Iris pigment epithelial cell (primary cell): ENCODE results near the gene MAMLD1.
"Not testable (repeated sequence)": the region's sequence is repeated elsewhere in the genome, so short reads cannot be mapped to it uniquely, and the experiment has no call there.

Experiments
- DNase-seq: peaks from one replicate; pipeline ENCODE4 v3.0.0-alpha.2; 2011; ENCODE audit warnings: low read depth

MAMLD1 gene, protein sequence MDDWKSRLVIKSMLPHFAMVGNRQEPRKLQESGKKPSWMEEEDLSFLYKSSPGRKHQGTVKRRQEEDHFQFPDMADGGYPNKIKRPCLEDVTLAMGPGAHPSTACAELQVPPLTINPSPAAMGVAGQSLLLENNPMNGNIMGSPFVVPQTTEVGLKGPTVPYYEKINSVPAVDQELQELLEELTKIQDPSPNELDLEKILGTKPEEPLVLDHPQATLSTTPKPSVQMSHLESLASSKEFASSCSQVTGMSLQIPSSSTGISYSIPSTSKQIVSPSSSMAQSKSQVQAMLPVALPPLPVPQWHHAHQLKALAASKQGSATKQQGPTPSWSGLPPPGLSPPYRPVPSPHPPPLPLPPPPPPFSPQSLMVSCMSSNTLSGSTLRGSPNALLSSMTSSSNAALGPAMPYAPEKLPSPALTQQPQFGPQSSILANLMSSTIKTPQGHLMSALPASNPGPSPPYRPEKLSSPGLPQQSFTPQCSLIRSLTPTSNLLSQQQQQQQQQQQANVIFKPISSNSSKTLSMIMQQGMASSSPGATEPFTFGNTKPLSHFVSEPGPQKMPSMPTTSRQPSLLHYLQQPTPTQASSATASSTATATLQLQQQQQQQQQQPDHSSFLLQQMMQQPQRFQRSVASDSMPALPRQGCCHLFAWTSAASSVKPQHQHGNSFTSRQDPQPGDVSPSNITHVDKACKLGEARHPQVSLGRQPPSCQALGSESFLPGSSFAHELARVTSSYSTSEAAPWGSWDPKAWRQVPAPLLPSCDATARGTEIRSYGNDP

DNA sequence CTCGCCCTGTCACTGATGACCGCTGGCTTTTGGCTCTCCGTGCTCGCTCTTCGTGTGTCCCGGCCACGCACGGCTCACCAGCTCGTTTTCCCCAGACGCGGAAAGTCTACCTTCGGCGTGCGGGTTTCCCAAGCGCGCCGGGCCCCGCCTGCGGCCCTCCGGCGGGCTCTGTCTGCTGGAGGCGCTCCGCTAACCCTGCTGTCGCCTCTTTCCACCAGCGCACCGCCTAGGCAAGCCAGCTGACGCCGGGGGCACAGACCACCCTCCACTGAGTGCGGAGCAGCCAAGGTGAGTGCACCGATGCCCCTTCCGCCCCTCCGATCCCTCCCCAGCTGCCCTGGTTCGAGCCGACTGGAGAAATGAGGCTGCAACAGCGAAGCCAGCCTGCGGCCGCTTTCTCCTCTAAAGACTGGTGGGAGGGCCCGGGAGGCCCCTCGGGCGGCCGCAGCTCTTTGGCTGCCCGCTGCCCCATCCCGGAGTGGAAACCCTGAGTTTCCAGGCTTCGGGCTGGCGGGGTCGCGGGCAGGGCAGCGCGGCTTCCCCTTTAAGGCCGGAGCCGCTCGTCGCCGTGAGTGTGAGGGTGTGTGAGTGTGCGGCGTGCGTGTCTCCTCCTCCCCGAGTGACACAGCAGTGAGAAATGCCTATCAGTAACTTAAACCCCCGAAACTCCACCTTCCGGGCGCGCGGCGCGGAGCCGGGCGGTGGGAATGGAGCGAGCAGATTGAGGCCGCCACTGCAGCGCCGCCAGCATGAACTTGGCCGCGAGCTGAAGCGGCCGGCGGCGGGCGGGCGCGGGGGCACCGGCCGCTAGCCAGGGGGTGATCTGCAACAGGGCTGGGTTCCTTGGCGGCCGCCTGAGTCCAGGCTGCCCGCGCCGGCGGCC, at the start of gene MAMLD1:
Gene MAMLD1 (plus strand): TSS at position 719 of the 883 bp plus-strand sequence. CDS start 82,200 bp downstream, outside the sequence.
- DNase-seq, result peak; percentile 80

DNA sequence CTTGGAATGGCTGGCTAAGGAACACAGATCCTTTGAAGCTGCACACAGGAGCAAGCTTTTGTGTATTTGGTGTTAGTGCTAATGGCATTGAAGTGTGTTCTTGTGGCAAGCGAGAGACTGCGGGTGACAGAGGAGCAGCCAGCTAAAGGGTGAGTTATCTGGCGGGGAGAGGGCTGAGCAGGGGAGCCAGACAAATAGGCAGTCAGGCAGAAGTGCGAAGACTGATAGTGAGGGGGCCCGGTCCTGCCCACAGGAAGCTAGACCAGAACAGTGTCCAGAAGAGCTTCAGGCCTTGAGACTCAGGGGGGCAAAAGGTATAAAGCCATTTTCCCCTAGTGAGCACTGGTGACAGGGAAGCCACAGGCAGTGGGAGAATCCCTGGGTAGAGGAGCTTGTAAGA, 49.6 kb upstream of the MAMLD1 start:
- no peak for DNase-seq

DNA sequence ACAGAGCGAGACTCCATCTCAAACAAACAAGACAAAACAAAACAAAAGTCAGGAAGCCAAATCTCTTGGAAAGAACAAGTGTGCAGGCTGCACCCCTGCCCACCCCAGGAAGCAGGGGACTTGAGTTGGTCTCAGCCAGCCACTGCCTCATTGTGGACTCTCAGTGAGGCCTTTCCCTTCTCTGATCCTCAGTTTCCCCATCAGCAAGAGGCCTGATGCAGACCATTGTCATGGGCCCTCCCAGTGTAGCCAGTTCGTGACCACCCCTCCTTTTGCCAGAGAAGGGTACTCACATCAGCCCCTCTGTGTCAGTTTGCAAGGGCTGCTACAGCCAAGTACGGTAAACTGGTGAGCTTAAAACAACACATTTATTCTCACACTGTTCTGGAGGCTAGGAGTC, 48.9 kb upstream of the MAMLD1 start:
- DNase-seq, result no peak

DNA sequence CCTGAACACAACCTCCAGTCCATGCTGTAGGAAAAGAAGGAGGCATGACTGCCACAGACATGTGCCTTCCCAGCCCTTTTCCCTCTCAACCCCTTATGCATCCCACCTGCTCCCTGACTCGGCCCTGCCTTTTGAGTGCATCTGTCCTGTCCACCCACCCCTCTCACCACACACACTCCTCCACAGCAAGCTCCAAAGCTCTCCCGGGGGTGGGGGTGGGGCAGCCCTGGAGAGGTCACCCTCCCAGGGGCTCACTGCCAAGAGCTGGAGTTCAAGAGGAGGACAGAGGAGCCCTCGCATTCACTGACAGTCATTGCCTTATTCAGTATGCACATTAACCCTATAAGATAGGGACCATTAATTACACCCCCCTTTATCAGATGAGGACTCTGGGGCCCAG, 46.6 kb upstream of the MAMLD1 start:
- DNase-seq, result no peak

DNA sequence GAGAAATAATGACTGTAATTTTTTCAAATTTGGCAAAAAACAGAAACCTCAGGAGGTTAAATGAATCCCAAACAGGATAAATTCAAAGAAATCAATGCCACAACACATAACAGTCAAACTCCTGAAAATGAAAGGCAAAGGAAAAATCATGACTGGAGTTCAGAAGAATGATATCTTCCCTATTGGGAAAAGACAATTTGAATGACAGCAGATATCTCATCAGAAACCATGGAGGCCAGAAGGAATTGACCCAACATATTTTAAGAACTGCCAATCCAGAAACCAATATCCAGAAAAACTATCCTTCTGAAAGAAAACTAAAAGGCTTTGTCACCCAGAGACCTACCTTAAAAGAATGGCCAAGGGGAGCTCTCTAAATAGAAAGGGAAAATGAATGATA, 40.1 kb upstream of the MAMLD1 start:
- no peak for DNase-seq

DNA sequence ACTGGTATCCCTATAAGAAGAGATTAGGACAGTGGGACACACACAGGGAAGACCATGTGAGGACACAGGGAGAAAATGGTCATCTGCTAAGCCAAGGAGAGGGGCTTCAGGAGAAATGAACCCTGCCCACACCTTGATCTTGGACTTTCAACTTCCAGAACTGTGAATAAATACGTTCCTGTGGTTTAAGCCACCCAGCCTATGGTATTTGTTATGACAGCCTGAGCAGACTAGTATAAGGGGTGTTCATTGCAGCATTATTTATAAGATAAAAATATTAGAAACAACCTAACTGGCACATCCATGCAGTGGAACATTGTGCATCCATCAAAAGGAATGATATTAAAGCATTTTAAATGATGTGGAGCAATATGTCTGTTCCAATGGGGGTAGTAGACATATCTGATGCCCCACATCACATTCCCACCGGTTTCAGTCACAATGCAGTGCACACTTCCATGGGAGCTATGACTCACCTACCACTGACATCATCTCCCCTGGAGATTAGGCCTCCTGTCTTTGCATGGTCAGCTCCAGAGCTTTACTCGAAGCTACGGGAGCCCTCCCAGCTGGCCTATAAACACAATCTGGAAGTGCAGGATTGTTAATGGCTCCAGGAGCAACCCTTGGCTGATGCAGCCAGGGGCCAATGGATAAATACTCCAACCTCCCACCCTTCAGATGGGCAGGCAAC, 38.9 kb upstream of the MAMLD1 start:
- DNase-seq, result peak; percentile 90

DNA sequence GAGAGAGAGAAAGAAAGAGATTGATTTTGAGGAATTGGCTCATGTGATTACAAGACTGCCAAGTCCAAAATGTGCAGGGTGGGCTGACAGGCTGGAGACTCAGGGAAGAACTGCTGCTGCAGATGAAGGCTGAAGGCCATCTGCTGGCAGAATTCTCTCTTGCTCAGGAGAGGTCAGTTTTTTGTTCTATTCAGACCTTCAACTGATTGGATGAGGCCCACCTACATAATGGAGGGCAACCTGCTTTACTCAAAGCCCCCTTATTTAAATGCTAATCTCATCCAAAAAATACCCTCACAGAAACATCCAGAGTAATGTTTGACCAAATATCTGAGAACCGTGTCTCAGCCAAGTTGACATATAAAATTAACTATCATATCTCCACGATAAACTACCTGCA, 38.2 kb upstream of the MAMLD1 start:
- DNase-seq, result no peak

DNA sequence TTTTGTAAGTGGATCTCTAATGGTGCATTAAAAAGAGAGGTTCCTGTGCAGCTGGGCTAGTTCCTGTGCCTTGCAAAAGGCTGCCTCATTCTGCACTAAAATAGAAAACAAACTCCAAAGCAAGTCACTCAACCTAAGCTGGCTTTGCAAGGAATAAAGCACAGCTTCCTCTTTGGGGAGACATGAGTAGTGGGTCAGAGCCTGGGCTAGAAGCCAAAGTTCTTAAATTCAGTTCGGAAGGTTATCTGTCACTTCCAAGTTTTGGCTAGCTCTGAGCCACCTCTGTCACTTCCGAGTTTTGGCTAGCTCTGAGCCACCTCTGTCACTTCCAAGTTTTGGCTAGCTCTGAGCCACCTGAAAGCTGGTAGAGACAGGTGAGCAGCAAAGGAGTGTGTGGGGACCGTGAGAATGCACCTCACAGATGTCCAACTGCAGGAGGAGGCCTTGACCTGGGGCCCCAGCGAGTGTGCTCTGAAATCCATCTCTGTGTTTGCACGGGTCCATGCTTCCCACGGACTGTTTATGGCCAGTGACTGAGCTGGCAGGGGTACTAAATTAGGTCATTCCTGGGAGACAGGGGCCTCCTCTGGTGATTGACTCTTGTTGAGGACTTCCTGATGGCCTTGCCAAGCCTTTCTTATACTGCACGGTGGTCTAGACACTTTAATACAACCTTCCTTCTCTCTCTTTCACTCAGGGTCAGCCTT, 36.4 kb upstream of the MAMLD1 start:
- no peak for DNase-seq

DNA sequence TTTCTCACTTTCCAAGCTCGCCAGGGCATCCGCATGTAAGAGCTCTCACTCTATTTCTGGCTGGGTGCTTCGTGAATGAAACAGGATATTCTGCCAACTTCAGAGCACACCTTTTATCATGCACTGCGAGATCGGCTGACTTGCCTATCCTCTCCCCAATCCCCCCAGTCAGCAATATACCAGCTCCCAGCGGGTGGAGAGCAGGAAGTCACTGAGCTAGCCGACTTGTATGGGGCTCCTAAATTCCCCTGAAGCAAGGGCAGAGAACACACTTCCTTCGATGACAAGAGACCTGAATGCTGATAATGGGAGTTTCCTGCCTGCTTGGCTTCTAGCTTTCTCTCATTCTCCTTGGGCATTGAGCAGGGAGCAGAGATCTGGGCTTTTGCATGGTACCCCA, 33.8 kb upstream of the MAMLD1 start:
- DNase-seq, result no peak

DNA sequence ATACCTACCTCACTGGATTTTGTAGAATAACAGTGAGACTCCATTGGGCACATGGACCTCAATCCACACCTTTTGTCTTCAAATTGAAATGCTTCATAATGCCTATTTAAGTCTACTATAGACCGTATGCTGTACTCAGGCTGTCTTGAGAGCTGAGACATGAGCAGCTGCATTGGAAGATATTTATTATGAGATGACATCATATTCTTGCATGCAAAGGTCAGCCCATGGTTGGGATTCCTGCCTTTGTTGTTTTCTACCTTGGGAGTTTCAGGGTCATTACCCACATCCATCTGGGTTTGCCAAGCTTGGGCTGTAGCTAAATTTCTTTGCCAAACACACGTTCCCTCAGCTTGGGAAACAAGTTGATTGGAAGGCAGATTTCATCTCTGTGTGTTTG, 33.2 kb upstream of the MAMLD1 start:
- DNase-seq, result no peak

DNA sequence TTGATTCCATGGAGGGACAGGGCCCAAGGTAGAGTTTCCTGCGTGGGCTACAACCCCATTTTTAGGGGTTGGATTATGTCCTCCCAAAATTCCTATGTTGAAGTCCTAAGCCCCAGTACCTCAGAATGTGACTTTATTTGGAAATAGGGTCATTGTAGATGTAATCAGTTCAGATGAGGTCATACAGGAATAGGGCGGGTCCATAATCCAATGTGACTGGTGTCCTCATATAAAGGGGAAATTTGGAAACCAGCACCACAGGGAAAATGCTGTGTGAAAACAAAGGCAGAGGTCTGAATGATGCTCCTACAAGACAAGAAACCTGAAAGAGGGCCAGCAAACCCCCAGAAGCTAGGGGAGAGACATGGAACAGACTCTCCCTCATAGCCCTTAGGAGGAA, 31.1 kb upstream of the MAMLD1 start:
- DNase-seq, result no peak

DNA sequence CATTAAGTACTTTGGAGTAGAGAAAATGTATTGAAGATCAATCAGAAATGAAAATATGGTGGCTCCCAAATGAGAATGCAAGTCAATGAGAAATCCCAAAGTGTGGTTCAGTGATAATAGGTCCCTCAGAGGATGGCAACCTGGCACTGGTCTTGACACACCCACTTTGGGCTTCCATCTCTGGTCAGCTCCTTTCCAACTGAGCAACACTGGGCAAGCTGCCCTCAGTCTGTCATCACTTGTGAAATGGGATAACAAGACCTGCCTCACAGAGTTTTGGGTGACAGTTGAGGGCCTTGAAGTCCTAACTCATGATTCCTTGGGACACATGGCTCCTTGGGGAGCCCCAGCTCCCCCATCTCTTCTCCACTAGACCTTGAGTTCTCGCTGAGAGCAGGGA, 29.0 kb upstream of the MAMLD1 start:
- DNase-seq, result no peak

DNA sequence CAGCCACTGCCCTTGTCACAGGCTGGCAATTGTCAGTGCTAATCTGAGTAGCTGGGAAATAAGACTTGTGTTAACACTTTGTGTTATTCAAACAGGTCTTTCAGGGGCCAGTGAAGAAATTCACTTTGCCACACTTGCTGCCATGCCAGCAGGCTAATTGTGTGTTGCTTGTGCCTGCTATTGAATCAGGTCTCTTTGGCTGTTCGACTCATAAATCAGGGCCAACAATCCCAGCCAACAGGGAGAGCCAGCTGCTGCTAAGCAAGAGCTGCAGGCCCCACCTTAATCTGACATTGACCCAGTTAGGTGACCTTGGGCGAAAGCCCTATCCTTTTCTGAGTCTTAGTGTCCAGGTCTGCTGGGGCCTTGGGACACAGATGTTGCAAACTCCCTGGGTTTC, 28.1 kb upstream of the MAMLD1 start:
- no peak for DNase-seq

DNA sequence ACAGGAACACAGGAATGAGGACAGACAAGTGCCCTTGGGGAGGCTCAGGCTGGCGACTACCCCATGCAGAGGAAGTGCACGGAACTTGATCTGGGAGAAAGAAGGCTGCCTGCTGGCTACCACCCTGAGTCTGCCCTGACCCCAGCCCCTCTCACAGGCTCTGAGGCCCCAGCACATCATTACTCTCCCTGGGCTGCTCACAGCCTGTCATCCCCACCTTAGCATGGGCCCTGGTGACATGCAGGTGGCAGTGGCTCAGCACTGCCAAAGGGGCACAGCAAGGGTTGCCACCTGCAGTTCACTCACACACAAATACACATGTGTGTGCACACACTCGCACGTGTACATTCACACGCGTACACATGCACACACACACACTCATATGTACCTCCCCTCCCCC, 26.1 kb upstream of the MAMLD1 start:
- no peak for DNase-seq

DNA sequence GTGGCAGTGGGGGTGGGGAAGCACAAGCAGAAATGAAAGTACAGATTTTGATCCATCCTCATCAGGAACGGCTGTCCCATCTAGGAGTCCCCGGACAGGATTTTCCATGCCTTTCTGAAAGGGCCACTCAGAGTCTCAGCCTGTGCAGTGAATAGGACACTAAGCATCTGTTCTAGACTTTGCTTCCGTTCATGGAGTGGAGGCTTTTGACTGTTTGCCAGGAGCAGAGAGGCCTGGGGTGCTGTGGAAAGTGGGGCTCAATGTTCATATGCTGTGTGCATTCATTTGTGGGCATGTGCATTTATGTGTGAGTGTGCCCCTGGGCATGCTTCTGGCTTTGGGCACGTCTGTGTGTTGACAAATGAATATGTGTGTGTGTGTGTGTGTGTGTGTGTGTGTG, 25.6 kb upstream of the MAMLD1 start:
- no peak for DNase-seq

DNA sequence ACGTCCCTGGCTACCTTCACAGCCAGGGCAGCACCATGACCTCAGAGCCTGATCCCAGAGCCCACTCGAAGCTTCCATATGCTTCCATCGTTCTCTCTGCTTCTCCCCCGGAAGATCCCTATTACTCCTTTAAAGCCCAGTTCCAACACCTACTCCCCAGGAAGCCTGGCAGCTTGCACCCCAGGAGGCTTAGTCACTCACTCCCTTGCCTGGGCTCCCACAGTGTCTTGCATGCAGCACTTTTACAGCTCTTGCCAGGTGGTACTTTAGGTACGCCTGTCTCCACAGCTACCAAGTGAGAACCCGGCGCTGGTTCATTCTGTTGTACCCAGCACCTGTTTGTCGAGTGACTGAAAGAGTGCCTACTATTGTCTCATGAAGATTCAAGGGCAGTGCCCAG, 24.5 kb upstream of the MAMLD1 start:
- DNase-seq, result no peak

DNA sequence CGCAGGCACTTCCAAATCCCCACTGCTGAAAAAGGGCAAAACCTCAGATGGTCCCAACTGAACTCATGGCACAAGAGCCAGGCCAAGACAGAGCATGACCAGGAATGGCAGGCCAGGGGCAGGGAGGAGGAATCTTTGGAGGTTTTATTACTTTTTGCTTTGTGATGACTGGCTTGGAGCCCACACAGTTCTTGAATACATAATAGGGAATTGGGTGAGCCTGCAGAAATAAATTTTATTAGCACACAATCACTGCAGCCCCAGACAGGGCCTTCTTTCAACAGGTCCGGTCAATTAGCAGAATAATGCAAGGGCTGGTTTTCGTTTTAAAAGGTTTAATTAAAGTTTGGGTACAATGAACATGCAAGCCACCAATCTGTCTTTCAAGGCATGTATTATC, 23.4 kb upstream of the MAMLD1 start:
- no peak for DNase-seq

DNA sequence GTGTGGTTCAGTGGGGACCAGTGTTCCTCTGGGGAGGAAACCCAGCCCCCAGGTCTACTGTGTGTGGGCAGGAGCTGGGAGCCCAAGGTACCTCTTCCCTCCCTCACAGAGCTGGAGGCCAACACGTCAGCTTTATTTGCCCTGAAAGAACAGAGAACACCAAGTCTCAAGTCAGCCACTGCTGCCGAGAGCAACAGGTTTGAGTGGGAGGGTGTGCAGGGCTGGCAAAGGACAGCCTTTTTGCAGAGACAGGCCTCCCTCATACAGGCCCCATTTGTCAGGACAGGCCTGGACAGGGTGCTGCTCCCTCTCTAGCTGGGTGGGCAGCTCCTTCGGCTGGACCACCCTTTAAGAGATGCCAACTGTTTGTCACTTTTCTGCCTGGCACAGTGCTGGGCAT, 22.8 kb upstream of the MAMLD1 start:
- DNase-seq, result not testable (repeated sequence)

DNA sequence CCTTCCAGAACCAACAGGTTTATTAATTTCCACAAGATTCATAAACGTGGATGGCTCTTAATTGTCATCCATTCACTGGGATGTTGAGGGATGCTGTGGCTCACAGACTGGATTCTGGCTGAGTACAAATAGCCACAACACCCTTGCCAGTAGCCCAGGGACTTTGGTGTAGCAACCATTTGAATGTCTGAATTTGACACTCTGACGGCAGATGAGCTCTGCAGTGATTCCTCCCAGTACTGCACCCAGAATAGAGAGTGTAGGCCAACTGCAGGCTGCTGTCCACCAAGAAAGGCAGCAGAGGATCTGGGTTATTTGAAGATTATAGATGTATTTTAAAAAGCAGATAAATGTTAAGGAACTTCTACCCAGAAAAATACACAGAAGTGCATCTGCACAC, 15.6 kb upstream of the MAMLD1 start:
- no peak for DNase-seq

DNA sequence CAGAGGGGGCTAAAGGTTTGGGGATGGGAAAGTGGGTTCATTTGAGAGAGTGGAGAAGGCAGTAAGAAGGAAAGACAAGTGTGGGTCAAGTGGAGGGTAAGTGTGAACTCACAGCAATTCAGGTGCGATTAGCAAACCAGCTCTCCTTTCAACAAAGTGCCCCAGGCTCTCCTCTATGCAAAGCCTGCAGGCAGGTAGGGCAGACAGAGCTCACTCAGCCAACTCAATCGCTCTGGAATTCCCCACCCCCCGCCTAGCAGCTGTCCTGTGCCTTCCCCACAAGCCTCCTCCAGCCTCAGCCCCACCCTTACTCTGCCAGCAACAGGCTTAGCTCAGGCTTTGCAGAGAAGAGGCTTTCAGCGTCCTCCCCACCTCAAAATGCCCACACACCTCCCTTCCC, 14.8 kb upstream of the MAMLD1 start:
- no peak for DNase-seq

DNA sequence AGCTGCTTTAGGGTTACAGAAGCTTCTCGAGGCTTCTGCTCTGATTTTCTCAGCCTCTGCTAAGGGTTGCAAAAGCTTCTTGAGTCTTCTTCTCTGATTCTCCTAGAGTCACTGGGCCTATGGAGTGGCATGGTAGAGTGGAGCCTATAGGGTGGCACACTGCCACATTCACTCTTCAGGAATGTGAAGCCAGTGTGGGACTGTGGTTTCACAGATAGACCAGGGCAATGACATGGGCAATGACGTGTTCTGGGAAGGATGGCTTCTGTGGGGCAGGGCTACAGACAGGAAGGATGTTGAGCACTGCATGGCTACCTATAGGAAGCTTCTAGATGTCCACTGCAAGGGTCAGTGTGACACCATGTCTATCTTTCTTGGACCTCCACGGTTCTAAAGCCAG, 11.0 kb upstream of the MAMLD1 start:
- DNase-seq, result no peak
